HepG2 (cell line): Measurements from ENCODE around the gene PTPA.

Experiments used
- FOXO4 ChIP-seq: sonication (generic); formaldehyde crosslinking; conservative IDR thresholded peaks from 2 replicates; pipeline ENCODE4 v1.8.1; 2023; ENCODE audit warnings: missing genetic modification reagents
- GTF2F1 ChIP-seq: fragments of 150-350 bp; IDR thresholded peaks from 2 replicates; pipeline ENCODE4 v1.6.1; 2014; ENCODE audit warnings: low read length
- POLR2A ChIP-seq, 2 experiments: IDR thresholded peaks; 2 replicates each; pipeline ENCODE4 v1.6.1; 2011; ENCODE audit warnings: low read depth in 2 of 2, low read length in 2 of 2, mild to moderate bottlenecking in 1 of 2, moderate library complexity in 1 of 2; ENCODE audit not compliant: insufficient read depth in 1 of 2
- RAD21 ChIP-seq: fragments of 450-650 bp; formaldehyde crosslinking; IDR thresholded peaks from 2 replicates; pipeline ENCODE4 v1.5.0; 2020; ENCODE audit warnings: mild to moderate bottlenecking
- ZNF639 ChIP-seq: conservative IDR thresholded peaks from 2 replicates; pipeline ENCODE4 v1.6.1; 2018; ENCODE audit warnings: missing genetic modification reagents
- TF ChIP-seq, protein P1 (sequence below): IDR thresholded peaks from 2 replicates; pipeline ENCODE4 v1.6.1; 2012; ENCODE audit warnings: inconsistent platforms

DNA sequence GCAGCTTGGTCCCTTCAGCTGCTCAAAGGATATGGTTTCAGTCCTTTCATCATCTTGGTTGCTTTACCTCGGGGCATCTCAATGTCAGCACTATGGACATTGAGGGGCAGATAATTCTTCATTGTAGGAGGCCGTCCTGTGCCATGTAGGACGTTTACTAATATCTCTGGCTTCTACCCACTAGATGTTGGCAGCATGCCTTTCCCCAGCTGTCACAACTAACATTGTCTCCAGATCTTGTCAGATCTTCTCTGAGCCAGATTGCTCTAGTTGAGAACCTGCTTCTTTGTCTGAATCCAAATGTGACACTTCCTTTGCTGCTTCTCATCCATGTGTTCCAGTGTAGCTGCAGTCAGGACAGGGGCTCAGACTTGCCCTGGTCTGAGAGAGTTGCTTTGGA, 10.3 kb downstream of the PTPA start:
- TF ChIP-seq ZNF639 (no peak), GTF2F1 (no peak), FOXO4 (CRISPR knock-in tag) (no peak), RAD21 (CRISPR knock-in tag) (no peak), POLR2A (IDR thresholded peaks at IDR 0.05; ENCODE audit: insufficient read depth in 1 of 2, low read depth in 2 of 2, low read length in 2 of 2) (no peak)
- TF ChIP-seq, protein P1, sequence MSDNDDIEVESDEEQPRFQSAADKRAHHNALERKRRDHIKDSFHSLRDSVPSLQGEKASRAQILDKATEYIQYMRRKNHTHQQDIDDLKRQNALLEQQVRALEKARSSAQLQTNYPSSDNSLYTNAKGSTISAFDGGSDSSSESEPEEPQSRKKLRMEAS, result no peak
